Endothelial cell (in vitro differentiated cells): ENCODE results near the gene IQSEC1. TPM values are rescaled to one million over a fixed set of nuclear protein-coding genes. Genes with fewer than 3 reads are reported as not detected.

ENCODE experiments used
- DNase-seq: peaks from one replicate; pipeline ENCODE4 v3.0.0; 2021; ENCODE audit warnings: low spot score
- H3K27ac Mint-ChIP-seq: one replicate; pipeline ENCODE4 v1.8.0; 2021; ENCODE audit warnings: mixed read lengths, inconsistent platforms; ENCODE audit not compliant: unreplicated experiment
- H3K27me3 Mint-ChIP-seq: one replicate; pipeline ENCODE4 v1.8.0; 2021; ENCODE audit warnings: mild to moderate bottlenecking, moderate library complexity, mixed read lengths, inconsistent platforms; ENCODE audit not compliant: unreplicated experiment
- H3K36me3 Mint-ChIP-seq: one replicate; pipeline ENCODE4 v1.8.0; 2021; ENCODE audit warnings: mild to moderate bottlenecking, low read depth, mixed read lengths, inconsistent platforms; ENCODE audit not compliant: unreplicated experiment
- H3K4me1 Mint-ChIP-seq: one replicate; pipeline ENCODE4 v1.8.0; 2021; ENCODE audit warnings: mild to moderate bottlenecking, mixed read lengths, inconsistent platforms; ENCODE audit not compliant: unreplicated experiment
- H3K4me3 Mint-ChIP-seq: one replicate; pipeline ENCODE4 v1.8.0; 2021; ENCODE audit warnings: mild to moderate bottlenecking, mixed read lengths, inconsistent platforms; ENCODE audit not compliant: unreplicated experiment
- H3K9me3 Mint-ChIP-seq: one replicate; pipeline ENCODE4 v1.8.0; 2021; ENCODE audit warnings: mixed read lengths, inconsistent platforms; ENCODE audit not compliant: unreplicated experiment
- CTCF ChIP-seq: fragments of 200-600 bp; sonication (generic); IDR thresholded peaks from one replicate; pipeline ENCODE4 v1.5.0; 2021; ENCODE audit warnings: antibody characterized with exemption; ENCODE audit not compliant: unreplicated experiment
- total RNA-seq: library from RNA; stranded (reverse); fragmentation: NEBNext Ultra II Directional; extraction: Animal tissue kit (Norgen Biotek cat#: 25700); gene quantifications from one replicate; pipeline ENCODE4 v1.2.1, GENCODE V29; 2021; ENCODE audit not compliant: unreplicated experiment

Gene IQSEC1
- total RNA-seq, 1 donor from 2014 or later = 75.3 TPM

DNA sequence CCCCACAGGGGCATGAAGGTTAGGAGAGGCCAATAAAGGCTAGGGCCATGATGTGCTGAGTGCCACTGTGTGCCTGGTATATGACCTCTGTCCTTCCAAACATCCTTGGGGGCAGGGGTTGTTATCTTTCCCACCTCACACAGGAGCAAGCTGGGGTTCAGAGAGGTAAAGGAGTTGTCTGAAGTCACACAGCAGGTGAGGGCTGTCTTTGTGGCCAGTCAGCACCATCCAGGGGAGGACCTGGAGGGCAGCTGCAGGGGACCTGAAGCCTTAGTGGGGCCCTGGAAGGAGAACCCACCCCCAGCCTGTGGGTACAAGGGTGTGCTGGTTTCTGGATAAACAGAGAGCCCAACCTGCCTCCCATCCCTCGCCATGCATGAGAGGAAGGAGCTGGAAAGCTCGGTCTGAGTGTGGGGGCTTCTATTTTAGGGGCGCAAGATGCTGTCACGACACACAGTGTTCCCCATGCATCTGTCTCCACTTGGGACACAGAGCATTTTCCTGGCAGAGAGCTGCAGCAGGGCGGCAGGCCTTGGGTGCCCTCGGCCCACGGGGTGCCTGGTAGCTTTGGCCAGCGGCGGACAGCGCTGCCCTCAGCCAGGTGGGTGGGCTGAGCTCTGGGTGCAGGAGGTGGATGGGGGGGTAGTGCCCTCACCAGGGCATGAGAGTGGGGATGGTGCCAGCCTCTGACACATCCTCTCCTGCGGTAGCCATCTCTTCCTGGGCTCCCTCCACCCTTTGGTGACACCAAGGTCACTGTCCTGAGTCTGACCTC is 14.7 kb downstream of the IQSEC1 start:
- no peak for DNase-seq
- no peak for TF ChIP-seq CTCF
- Mint-ChIP-seq H3K36me3 (peaks cover 3% of the 10 kb centered on the region), H3K27me3 (peaks cover 26% of the 10 kb centered on the region), H3K9me3 (no peaks in the 10 kb centered on the region), H3K27ac (no peak overlapping the region), H3K4me3 (no peak overlapping the region), H3K4me1 (no peaks in the 10 kb centered on the region)

- Mint-ChIP-seq H3K4me1 (no peaks in the 10 kb centered on the region), H3K4me3 (no peak overlapping the region), H3K9me3 (no peaks in the 10 kb centered on the region), H3K27ac (peak overlapping the region; percentile 36), H3K27me3 (peaks cover 20% of the 10 kb centered on the region), H3K36me3 (peaks cover 3% of the 10 kb centered on the region)
- no peak for TF ChIP-seq CTCF
- DNase-seq = no peak
Observed at GRCh38 chr3:13057282-13058040, 15.8 kb downstream of the IQSEC1 start.

DNA sequence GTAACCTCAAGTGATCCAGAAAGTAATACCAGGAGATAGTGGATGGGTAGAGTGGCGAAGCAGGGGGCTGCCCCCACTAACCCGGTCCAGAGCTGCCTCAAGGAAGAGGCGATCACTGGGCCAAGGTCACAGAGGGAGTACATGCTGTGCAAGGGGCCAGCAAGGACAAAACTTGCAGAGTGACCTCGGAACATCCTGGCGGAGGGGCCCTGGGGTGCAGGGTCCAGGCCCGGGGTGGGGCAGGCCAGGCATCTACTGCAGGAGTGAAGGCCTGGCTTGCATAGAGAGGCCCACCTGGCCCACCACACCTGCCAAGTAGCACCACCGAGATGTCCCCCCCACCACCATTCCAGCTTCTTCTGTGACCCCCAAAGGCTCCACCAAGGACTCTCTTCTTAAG is 17.6 kb downstream of the IQSEC1 start:
- Mint-ChIP-seq H3K4me1 (peaks cover 14% of the 10 kb centered on the region), H3K27ac (no peak overlapping the region), H3K27me3 (peaks cover 12% of the 10 kb centered on the region), H3K4me3 (no peak overlapping the region), H3K9me3 (no peaks in the 10 kb centered on the region), H3K36me3 (peaks cover 3% of the 10 kb centered on the region)
- no peak for DNase-seq
- TF ChIP-seq CTCF = no peak

DNA sequence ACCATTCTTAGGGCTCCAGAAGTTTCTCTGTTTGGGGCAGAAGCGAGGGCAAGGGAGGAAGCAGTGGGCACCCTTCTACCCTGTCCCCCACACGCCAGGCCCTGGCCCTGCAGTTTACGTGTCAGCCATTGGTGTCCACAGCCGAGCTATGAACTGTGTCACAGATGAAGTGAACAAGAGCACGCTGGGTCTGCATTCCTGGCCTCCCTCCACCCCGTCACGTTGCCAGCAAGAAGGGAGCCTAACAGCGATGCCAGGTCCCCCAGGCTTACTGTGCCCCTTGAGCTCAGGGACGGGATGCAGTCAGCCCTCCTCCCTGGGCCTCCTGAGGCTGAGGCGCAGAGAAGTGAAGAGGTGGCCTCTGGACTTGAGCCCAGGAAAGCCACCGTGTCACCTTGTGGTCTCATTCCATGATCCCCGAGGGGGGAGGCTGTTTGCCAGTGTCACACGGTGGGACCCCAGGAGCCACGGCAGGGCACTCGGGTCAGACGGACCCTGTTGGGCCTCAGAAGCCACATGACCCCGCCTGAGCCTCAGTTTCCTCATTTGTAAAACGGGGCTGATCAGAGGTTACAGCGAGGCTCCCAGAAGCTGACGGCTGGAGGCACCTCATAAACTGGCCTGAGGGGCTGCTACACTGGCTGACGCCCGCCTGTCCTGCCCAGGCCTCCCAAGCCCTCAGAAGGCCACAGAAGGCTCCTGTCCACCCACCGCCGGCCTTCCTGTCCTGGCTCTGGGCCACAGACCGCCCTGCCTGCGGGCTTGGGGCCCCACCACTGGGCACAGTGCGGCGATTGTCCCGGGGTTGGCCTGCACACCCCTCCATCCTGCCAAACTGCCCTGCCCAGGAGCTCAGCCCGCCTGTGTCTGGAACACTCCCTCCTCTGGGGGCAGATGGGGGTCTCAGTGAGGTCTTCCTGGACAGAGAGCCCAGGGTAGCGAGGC is 18.6 kb downstream of the IQSEC1 start:
- Mint-ChIP-seq H3K4me1 (peaks cover 22% of the 10 kb centered on the region), H3K9me3 (no peaks in the 10 kb centered on the region), H3K4me3 (no peak overlapping the region), H3K36me3 (peaks cover 3% of the 10 kb centered on the region), H3K27me3 (peaks cover 10% of the 10 kb centered on the region), H3K27ac (no peak overlapping the region)
- DNase-seq = no peak
- TF ChIP-seq CTCF = no peak
